NCI-H2227 (cell line): ENCODE results near the gene NOP14.
"Not testable (repeated sequence)": the region's sequence is repeated elsewhere in the genome, so short reads cannot be mapped to it uniquely, and the experiment has no call there.

Source experiments
- DNase-seq: peaks from one replicate; lab custom pipeline; 2025; ENCODE audit not compliant: unreplicated experiment; lab: John Stamatoyannopoulos, UW

Gene NOP14

DNA sequence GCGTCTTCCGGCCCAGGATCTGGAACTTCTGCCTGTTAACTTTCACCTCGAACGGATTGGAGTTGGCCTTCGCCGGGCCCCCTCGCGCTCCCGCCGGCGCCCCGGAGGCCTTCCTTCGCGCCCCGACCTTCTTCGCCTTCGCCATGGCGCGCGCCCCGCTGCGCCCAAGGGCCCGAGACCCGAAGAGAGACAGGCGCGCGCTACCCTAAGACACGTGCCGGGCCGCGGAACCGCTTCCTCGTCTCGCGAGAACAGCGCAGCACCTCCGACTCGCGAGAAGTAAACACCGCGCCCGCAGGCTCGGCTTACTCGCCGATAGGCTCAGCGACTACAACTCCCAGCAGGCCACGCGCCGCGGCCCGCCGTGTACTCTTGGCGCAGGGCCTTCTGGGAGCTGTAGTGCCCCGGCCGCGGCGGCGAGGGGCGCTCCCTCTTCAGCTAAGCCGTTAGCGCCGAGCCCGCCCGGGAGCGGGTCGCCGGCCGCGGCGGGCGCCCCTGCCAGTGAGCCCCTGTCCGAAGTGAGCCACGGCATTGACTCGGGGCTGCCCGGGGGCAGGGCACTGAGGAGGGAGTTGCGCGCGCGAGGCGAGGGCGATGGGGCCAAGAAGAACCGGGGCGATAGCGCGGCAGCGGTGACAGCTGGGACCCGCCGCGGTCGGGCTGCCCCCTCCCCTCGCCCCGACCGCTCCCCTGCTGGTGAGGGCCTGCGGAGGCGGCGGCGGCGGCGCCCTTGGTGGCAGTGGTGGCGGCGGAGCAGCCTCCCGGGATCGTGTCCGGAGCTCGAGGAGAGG is at the start of gene NOP14, which contains the start of gene GRK4:
TSS of gene NOP14 (minus strand) at position 232 of the 791 bp plus-strand sequence. CDS start at position 145, 87 bp downstream.
TSS of gene GRK4 (plus strand) at position 397 of the 791 bp plus-strand sequence. CDS start 500 bp downstream, outside the sequence.
- peak; percentile 97 for DNase-seq

DNA sequence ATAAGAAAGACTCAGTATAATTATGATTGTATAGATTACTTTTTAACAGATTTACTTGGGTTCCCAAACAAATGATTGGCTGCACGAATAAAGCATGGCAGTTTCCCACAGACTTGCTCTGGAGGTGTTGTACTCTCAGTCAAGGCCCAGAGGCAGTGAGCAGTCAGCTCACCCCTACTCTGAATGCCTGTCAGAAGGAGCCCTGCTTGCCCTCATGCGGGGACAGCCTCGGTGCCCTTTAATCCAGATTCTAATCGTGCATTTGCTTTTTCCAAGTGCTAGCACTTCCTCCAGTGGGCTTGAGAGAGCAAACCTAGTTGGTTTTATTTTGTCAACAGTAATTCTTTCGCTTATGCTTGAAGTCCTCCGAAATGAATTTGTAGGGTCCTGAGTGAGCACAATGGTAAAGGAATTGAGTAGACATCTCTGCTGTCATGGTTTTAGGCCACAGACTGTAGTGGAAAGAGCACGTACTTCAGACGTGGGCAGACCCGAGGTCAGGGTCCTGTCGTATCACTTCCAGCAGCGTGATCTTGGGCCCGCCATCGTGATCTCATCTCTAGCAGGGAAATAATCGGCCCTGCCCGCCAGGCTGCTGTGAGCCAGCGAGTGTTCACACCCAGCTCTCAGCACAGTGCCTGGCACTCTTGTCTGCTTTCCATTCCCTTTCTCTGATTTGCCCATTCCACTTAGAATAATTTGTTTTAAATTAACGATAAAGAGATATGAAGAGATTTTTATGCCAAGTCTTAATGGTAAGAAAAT is 48.4 kb upstream of the NOP14 start:
- DNase-seq: no peak

GRCh38 chr4:3010998-3011397 is 47.8 kb upstream of the NOP14 start:
- no peak for DNase-seq

- no peak for DNase-seq
These were observed 47.4 kb upstream of the NOP14 start for GRCh38 chr4:3010577-3010976.

GRCh38 chr4:3009422-3009821 is 46.2 kb upstream of the NOP14 start:
- no peak for DNase-seq

DNA sequence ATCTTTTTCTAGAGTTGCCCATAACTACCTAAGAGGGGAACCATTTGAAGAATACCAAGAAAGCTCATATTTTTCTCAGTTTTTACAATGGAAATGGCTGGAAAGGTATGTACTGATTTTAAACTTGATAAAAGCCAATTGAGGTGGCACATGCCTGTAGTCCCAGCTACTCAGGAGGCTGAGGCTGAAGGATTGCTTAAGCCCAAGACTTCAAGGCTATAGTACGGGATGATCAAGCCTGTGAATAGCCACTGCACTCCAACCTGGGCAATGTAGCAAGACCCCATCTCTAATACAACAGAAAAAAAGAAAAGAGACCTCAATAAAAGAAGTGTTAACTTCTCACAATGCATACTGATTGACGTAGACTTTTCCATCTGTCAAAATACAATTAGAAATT is 44.5 kb upstream of the NOP14 start:
- DNase-seq: no peak

GRCh38 chr4:2996415-2996814 is 33.2 kb upstream of the NOP14 start:
- peak; percentile 23 for DNase-seq

- no peak for DNase-seq
These were observed 32.5 kb upstream of the NOP14 start for GRCh38 chr4:2995546-2996265.

GRCh38 chr4:2994917-2995316 is 31.7 kb upstream of the NOP14 start:
- DNase-seq: no peak

- no peak for DNase-seq
These were observed 28.0 kb upstream of the NOP14 start for GRCh38 chr4:2991243-2991642.

DNA sequence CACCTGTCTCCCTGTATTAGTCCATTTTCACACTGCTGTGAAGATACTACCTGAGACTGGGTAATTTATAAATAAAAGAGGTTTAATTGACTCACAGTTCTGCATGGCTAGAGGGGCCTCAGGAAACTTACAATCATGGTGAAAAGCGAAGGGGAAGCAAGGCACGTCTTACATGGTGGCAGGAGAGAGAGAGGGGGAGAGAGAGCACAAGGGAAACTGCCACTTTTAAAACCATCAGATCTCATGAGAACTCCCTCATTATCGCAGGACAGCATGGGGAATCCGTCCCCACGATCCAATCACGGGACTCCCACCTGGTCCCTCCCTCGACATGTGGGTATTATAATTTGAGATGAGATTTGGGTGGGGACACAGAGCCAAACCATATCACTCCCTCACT is 20.5 kb upstream of the NOP14 start:
- not testable (repeated sequence) for DNase-seq

DNA sequence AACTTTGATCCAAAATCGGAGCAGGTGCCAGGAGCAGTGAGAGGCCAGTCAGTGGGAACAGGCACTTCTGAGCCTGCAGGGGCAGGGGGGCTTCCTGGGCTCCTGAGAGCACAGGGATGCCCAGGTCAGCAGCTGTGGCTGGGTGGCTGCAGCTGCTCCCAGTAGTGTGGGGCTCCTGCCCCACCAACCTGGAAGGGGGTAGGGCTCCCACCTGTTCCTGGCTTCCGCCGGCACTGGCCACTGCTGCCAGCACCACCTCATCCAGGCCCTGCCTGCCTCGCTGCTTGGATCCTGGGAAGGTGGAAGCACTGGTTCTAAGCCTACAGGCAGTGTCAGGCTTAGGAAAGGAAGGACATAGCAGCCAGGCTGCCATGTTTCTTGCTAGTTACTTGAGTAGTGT is 18.8 kb upstream of the NOP14 start:
- DNase-seq: no peak

DNA sequence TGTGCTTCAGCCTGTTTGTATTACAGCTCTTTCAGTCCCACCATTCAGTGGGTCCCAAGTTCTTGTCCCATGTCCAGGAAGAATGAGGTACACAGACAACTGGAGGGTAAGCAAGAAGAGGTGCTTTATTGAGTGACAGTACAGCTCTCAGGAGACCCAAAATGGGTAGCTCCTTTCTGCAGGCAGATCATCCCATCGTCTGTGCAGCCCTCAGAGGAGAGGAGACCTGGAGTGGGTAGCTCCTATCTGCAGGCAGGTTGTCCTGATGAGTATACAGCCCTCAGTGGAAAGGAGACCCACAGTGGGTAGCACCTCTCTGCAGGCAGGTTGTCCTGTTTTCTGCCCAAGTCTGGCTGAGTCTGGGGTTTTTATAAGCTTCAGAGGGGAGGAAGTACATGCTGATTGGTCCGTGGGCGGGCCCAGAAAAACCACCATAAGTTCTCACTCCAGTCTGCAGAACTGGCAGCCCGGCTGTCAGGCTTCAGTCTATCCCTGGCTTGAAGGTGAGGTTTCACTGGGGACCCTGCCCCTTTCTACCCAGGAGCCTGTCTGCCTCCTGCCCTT is 18.1 kb upstream of the NOP14 start:
- DNase-seq: no peak

DNA sequence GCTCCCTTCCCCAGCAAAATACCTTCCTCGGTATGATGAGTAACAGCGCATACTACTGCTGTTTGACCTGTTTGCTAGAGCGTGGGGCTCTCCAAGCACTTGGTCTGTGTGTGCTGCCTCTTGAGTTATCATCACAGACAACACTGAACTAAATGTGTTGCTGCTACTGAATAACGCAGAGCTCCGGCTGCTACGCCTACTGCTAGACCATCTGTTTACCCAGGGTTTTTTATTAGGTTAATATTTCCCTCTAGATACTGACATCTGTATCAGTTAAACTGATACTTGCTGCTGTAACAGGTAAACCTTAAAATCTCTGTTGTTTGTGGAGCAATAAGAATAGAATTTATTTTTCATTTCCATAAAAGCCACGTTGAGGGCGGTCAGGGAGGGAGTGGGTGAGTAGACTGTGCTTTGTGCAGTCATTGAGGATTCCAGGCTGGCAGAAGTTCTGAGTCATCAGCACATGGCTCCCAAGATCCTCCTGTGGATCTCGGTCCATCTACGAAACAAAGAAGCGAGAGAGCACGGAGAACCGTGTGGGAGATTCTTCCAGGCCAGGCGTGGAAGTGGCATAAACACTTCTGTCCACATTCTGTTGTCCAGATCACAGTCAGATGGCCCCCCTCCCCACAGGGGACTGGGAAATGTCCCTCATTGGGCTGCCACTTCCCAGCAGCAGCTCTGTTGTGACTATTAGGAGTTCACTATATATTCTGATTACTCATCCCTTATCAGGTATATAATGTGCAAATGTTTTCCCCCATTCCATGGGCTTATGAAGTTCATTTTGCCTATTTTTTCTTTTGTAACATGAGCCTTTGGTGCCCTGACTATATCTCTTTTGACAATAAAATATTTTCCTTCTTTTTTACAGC is 14.2 kb upstream of the NOP14 start:
- no peak for DNase-seq

DNA sequence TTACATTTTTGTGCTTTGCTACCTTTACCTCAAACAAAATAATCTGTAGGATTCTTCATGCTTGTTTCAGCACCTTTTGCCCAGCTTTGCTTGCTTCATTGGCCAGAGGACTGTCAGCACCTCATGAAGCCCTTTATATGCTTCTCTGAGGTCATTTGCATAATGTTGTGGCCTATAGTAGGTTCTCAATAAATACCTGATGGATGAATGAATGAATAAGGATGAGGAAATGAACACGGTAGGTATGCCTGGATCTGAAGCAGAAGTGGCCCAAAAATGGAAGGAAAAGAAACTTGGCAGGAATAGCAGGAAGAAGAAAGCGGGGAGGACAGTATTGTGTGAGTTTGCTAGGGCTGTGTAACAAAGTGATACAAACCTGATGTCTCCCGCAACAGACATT is 8.1 kb upstream of the NOP14 start:
- DNase-seq: no peak

DNA sequence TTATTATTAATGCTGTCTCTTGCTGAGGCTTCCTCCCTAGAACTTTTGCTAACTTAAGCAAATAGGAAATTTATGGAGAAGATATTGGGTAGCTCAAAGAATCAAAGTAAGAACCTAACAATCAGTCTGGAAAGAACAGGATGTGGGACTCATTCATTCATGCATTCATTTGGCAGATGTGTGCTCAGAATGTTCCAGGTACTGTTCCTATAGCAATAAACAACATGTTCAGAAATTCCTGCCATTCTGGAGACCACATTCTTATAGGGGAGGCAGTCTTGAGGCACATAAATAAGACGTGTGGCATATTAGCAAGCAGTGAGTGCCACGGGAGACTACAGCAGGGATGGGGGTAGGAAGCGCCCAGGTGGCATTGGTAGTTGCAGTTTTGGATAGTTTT is 5.2 kb upstream of the NOP14 start:
- DNase-seq: no peak

DNA sequence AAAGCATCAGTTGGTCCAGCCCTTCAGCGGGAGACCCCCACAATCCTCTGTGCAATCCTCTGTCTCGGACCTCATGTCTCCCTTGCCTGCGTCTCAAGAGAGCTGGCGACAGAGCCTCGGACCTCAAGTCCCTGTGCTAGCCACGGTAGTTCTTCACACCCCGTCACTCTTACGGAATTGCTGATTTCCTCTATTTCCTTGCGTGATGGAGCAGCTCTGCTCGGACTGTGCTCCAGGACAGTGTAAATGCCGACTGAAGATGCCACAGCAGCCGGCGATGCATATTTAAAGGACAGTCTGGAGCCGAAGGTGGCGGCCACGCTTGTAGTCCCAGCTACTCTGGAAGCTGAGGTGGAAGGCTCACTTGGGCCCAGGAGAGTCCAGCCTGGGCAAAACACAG is 2.1 kb upstream of the NOP14 start:
- DNase-seq: no peak

DNA sequence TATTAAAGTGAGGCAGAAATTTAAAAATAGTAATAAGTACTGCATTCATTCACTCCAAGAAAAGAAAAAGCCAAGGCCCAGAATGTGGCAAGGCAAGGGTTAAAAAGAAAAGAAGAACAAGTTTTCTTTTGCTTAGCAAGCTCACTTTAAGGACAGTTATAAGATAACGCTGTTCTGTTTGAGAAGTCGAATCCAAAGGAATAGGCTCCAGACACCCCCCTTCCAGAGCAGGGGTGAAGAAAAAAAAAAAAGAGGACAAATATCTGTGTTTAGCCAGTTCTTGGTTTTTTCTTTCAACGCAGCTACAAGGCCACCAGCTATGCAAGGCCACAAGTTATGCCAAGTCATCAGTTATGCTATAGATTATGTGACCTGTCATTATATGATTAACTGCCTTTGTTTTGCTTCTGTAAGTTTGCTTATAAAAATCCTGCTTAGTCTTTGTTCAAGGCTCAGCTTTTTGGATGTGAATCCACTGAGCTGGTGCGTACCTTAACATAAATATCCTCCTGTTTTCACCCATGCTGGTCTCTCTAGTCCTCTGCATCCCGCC is 1.6 kb upstream of the NOP14 start:
- DNase-seq: no peak

- DNase-seq: peak; percentile 57
These were observed 813 bp upstream of the NOP14 start for GRCh38 chr4:2963966-2964471.
